ENCODE data around the gene OPN1MW2.
"Not testable (repeated sequence)": the region's sequence is repeated elsewhere in the genome, so short reads cannot be mapped to it uniquely, and the experiment has no call there.

- not testable (repeated sequence) for TF ChIP-seq CTCF, POLR2A, POLR2AphosphoS5 (IDR thresholded peaks at IDR 0.05)
These were observed 49.7 kb downstream of the OPN1MW2 start for GRCh38 chrX:154269245-154269644.

All from stomach (tissue), 4 donors.